WERI-Rb-1 (cell line): ENCODE measurements around the gene ACER1.

Experiments
- DNase-seq: peaks from one replicate; pipeline ENCODE4 v3.0.0-alpha.2; 2020
- H3K27ac ChIP-seq: fragments of 250-450 bp; sonication (Bioruptor Pico); 2 replicates; pipeline ENCODE4 v1.5.1; 2020; ENCODE audit warnings: mild to moderate bottlenecking, moderate library complexity
- H3K27me3 ChIP-seq: fragments of 250-450 bp; sonication (Bioruptor Pico); 2 replicates; pipeline ENCODE4 v1.5.1; 2021; ENCODE audit warnings: mild to moderate bottlenecking, low read depth, moderate library complexity; ENCODE audit not compliant: insufficient read depth, severe bottlenecking
- H3K36me3 ChIP-seq: fragments of 250-450 bp; sonication (Bioruptor Pico); 2 replicates; pipeline ENCODE4 v1.5.1; 2020; ENCODE audit warnings: mild to moderate bottlenecking, moderate library complexity
- H3K4me3 ChIP-seq: 2 replicates; pipeline ENCODE4 v1.5.1; 2011; ENCODE audit warnings: low read depth, mild to moderate bottlenecking, control low read depth, low read length
- H3K9me3 ChIP-seq: fragments of 250-450 bp; sonication (Bioruptor Pico); 2 replicates; pipeline ENCODE4 v1.5.1; 2021; ENCODE audit warnings: mild to moderate bottlenecking, moderate library complexity; ENCODE audit not compliant: severe bottlenecking
- CTCF ChIP-seq: IDR thresholded peaks from 2 replicates; pipeline ENCODE4 v1.5.1; 2011; ENCODE audit warnings: low read depth, mild to moderate bottlenecking, control low read depth, inconsistent platforms, low read length

Gene ACER1

GRCh38 chr19:6278051-6278450 lies 55.4 kb downstream of the ACER1 start:
- Histone ChIP-seq H3K27ac (peak overlapping the region; percentile 92), H3K9me3 (peaks cover 13% of the 10 kb centered on the region), H3K36me3 (peaks cover 34% of the 10 kb centered on the region), H3K27me3 (no peaks in the 10 kb centered on the region), H3K4me3 (no peak overlapping the region)
- no peak for TF ChIP-seq CTCF
- no peak for DNase-seq

GRCh38 chr19:6276447-6276846 lies 57.0 kb downstream of the ACER1 start:
- Histone ChIP-seq H3K9me3 (peaks cover 8% of the 10 kb centered on the region), H3K27ac (peak overlapping the region; percentile 92), H3K36me3 (peaks cover 34% of the 10 kb centered on the region), H3K27me3 (no peaks in the 10 kb centered on the region), H3K4me3 (no peak overlapping the region)
- DNase-seq = peak; percentile 70
- TF ChIP-seq CTCF = no peak

- Histone ChIP-seq H3K9me3 (no peaks in the 10 kb centered on the region), H3K36me3 (peaks cover 37% of the 10 kb centered on the region), H3K27ac (peak overlapping the region; percentile 92), H3K4me3 (no peak overlapping the region), H3K27me3 (no peaks in the 10 kb centered on the region)
- TF ChIP-seq CTCF = no peak
- DNase-seq = no peak
Observed at GRCh38 chr19:6275170-6275744, 58.2 kb downstream of the ACER1 start.

GRCh38 chr19:6274756-6275155 lies 58.7 kb downstream of the ACER1 start:
- H3K4me3 ChIP-seq = peak overlapping the region; percentile 2; the same call in 1 of the 2 replicates
- no peaks in the 10 kb centered on the region for H3K9me3 ChIP-seq
- no peak for TF ChIP-seq CTCF
- H3K27ac ChIP-seq = peak overlapping the region; percentile 92
- H3K27me3 ChIP-seq = no peaks in the 10 kb centered on the region
- H3K36me3 ChIP-seq = peaks cover 42% of the 10 kb centered on the region
- DNase-seq = no peak

- Histone ChIP-seq H3K36me3 (peaks cover 50% of the 10 kb centered on the region), H3K27me3 (no peaks in the 10 kb centered on the region), H3K4me3 (peak overlapping the region; percentile 37), H3K9me3 (no peaks in the 10 kb centered on the region), H3K27ac (peak overlapping the region; percentile 92)
- DNase-seq = peak; percentile 97
- TF ChIP-seq CTCF = no peak
Observed at GRCh38 chr19:6273701-6274601, 59.5 kb downstream of the ACER1 start.
